GM12878 (cell line): Measurements from ENCODE around the gene MYO15B.

Experiments
- BHLHE40 ChIP-seq, 2 experiments: fragments of 450-650 bp in 1 of 2; IDR thresholded peaks; 2 replicates each; pipeline ENCODE4 v1.6.1; 2011 to 2017; ENCODE audit warnings: low read depth in 2 of 2, borderline replicate concordance in 1 of 2, improper control_type of control experiment in 1 of 2, low read length in 1 of 2, mild to moderate bottlenecking in 1 of 2
- CTCF ChIP-seq, 3 experiments: IDR thresholded peaks in 2 of 3; conservative IDR thresholded peaks in 1 of 3; 2 replicates each; pipeline ENCODE4 v1.5.1; 2011; ENCODE audit warnings: low read depth in 3 of 3, low read length in 3 of 3, mild to moderate bottlenecking in 3 of 3, control low read depth in 2 of 3, moderate library complexity in 2 of 3, inconsistent platforms in 1 of 3, mixed read lengths in 1 of 3; ENCODE audit not compliant: control insufficient read depth in 2 of 3, insufficient read depth in 1 of 3; ENCODE audit errors: extremely low read depth in 1 of 3
- RAD21 ChIP-seq: IDR thresholded peaks from 2 replicates; pipeline ENCODE4 v1.6.1; 2011; ENCODE audit warnings: mild to moderate bottlenecking, low read depth, low read length, moderate library complexity; ENCODE audit not compliant: insufficient read depth

GRCh38 chr17:75661531-75661930, 73.9 kb downstream of the MYO15B start:
- no peak for TF ChIP-seq BHLHE40 (IDR thresholded peaks at IDR 0.05; ENCODE audit: borderline replicate concordance in 1 of 2, low read depth in 2 of 2, low read length in 1 of 2)
- TF ChIP-seq CTCF (IDR thresholded peaks at IDR 0.05 in 2 of 3, conservative IDR thresholded peaks at IDR 0.05 in 1 of 3; ENCODE audit: control insufficient read depth in 2 of 3, extremely low read depth in 1 of 3, insufficient read depth in 1 of 3, low read depth in 3 of 3, low read length in 3 of 3), result no peak
- no peak for TF ChIP-seq RAD21
